Thymus (tissue), 11 donors: ENCODE measurements around the gene ACIN1. TPM values are rescaled to one million over a fixed set of nuclear protein-coding genes. Genes with fewer than 3 reads are reported as not detected.

Source experiments
- DNase-seq, 9 donors: peaks; one replicate each; pipeline ENCODE4 v3.0.0-alpha.2; 2013; ENCODE audit warnings: low spot score in 9 of 9, low read depth in 6 of 9, missing footprints in 1 of 9
- H3K27ac ChIP-seq, 2 donors: one replicate each; pipeline ENCODE4 v1.5.1; 2013; ENCODE audit warnings: control low read depth in 1 of 2, low read depth in 1 of 2, low read length in 1 of 2, mild to moderate bottlenecking in 1 of 2, moderate library complexity in 1 of 2
- H3K27me3 ChIP-seq, 2 donors: one replicate each; pipeline ENCODE4 v1.5.1; 2013; ENCODE audit warnings: low read length in 1 of 2; ENCODE audit not compliant: control insufficient read depth in 2 of 2, insufficient read depth in 1 of 2
- H3K36me3 ChIP-seq, 2 donors: one replicate each; pipeline ENCODE4 v1.5.1; 2013; ENCODE audit warnings: low read length in 1 of 2, mild to moderate bottlenecking in 1 of 2, moderate library complexity in 1 of 2; ENCODE audit not compliant: control insufficient read depth in 2 of 2, insufficient read depth in 2 of 2
- H3K4me1 ChIP-seq, 2 donors: one replicate each; pipeline ENCODE4 v1.5.1; 2013; ENCODE audit warnings: low read length in 2 of 2; ENCODE audit not compliant: control insufficient read depth in 2 of 2, insufficient read depth in 2 of 2
- H3K4me3 ChIP-seq, 2 donors: one replicate each; pipeline ENCODE4 v1.5.1; 2013; ENCODE audit warnings: low read length in 2 of 2, control low read depth in 1 of 2, mild to moderate bottlenecking in 1 of 2
- H3K9me3 ChIP-seq, 2 donors: one replicate each; pipeline ENCODE4 v1.5.1; 2013; ENCODE audit warnings: low read length in 1 of 2, mild to moderate bottlenecking in 1 of 2; ENCODE audit not compliant: control insufficient read depth in 2 of 2, insufficient read depth in 1 of 2
- WGBS: extraction: QIAGEN DNeasy Blood & Tissue Kit; methylation state at CpG from one replicate; pipeline ENCODE4 v1.1.7; 2013; 5-methylcytosine and 5-hydroxymethylcytosine counted together
- polyA plus RNA-seq: library from polyadenylated mRNA; stranded (reverse); fragments of 200-250 nt; gene quantifications from one replicate; pipeline ENCODE4 v1.2.3, GENCODE V29; 2013
- total RNA-seq: library from RNA; stranded (reverse); fragments of 120-200 nt; gene quantifications from one replicate; pipeline ENCODE4 v1.2.4, GENCODE V29; 2013
- donor health status: healthy.

Gene ACIN1
- total and polyA plus RNA-seq, 2 donors: 75.6 to 123 TPM

GRCh38 chr14:23008831-23009230 lies 86.1 kb downstream of the ACIN1 start:
- H3K27ac ChIP-seq: peak overlapping the region; percentile 60 to 88
- no peaks in the 10 kb centered on the region for H3K36me3 ChIP-seq
- DNase-seq: peak in 1 of 9 donors; percentile 56
- 4% methylated on average over 3 of the region's 3 CpGs for WGBS
- no peaks in the 10 kb centered on the region for H3K27me3 ChIP-seq
- H3K9me3 ChIP-seq: no peaks in the 10 kb centered on the region
- peaks cover 13 to 27% of the 10 kb centered on the region in 2 donors for H3K4me1 ChIP-seq
- H3K4me3 ChIP-seq: peak overlapping the region in 1 of 2 donors; percentile 59

Other genes starting within 250 kb of the ACIN1 start
- 11.4 TPM for gene LRP10, start 223.4 kb downstream of the ACIN1 start, total RNA-seq
- gene LRP10, start 223.4 kb downstream of the ACIN1 start, polyA plus RNA-seq: 18.6 TPM
- gene REM2, start 211.9 kb downstream of the ACIN1 start, total RNA-seq: 0.47 TPM
- 3.2 TPM for gene REM2, start 211.9 kb downstream of the ACIN1 start, polyA plus RNA-seq
- gene RBM23, start 176.0 kb downstream of the ACIN1 start, total RNA-seq: 85.2 TPM
- 41.8 TPM for gene RBM23, start 176.0 kb downstream of the ACIN1 start, polyA plus RNA-seq
- 76.4 TPM for gene PRMT5, start 165.8 kb downstream of the ACIN1 start, total RNA-seq
- 31.8 TPM for gene PRMT5, start 165.8 kb downstream of the ACIN1 start, polyA plus RNA-seq
- 51.1 TPM for gene HAUS4, start 138.0 kb downstream of the ACIN1 start, total RNA-seq
- 30.5 TPM for gene HAUS4, start 138.0 kb downstream of the ACIN1 start, polyA plus RNA-seq
- 14.4 TPM for gene AJUBA, start 112.6 kb downstream of the ACIN1 start, total RNA-seq
- gene AJUBA, start 112.6 kb downstream of the ACIN1 start, polyA plus RNA-seq: 22.4 TPM
- 23.8 TPM for gene C14orf93, start 85.0 kb downstream of the ACIN1 start, total RNA-seq
- 17.5 TPM for gene C14orf93, start 85.0 kb downstream of the ACIN1 start, polyA plus RNA-seq
- 93.4 TPM for gene PSMB5, start 60.2 kb downstream of the ACIN1 start, total RNA-seq
- gene PSMB5, start 60.2 kb downstream of the ACIN1 start, polyA plus RNA-seq: 71.0 TPM
- gene PSMB11, start 52.9 kb downstream of the ACIN1 start, total RNA-seq: 48.7 TPM
- 0.62 TPM for gene PSMB11, start 52.9 kb downstream of the ACIN1 start, polyA plus RNA-seq
- 2.8 TPM for gene CDH24, start 37.6 kb downstream of the ACIN1 start, total RNA-seq
- 7.0 TPM for gene CDH24, start 37.6 kb downstream of the ACIN1 start, polyA plus RNA-seq
- gene C14orf119, start 369 bp upstream of the ACIN1 start, total RNA-seq: 52.9 TPM
- 43.6 TPM for gene C14orf119, start 369 bp upstream of the ACIN1 start, polyA plus RNA-seq
- gene CIROP, start 9.9 kb upstream of the ACIN1 start, total RNA-seq: 0.05 TPM
- gene CIROP, start 9.9 kb upstream of the ACIN1 start, polyA plus RNA-seq: 0.07 TPM
- 2.5 TPM for gene CEBPE, start 24.1 kb upstream of the ACIN1 start, total RNA-seq
- gene CEBPE, start 24.1 kb upstream of the ACIN1 start, polyA plus RNA-seq: 0.87 TPM
- 3.2 TPM for gene SLC7A8, start 88.5 kb upstream of the ACIN1 start, total RNA-seq
- gene SLC7A8, start 88.5 kb upstream of the ACIN1 start, polyA plus RNA-seq: 15.0 TPM
- 0.05 TPM for gene RNF212B, start 142.8 kb upstream of the ACIN1 start, total RNA-seq
- gene RNF212B, start 142.8 kb upstream of the ACIN1 start, polyA plus RNA-seq: 0.07 TPM
- 10.6 TPM for gene HOMEZ, start 191.0 kb upstream of the ACIN1 start, total RNA-seq
- gene HOMEZ, start 191.0 kb upstream of the ACIN1 start, polyA plus RNA-seq: 10.2 TPM
- 6.6 TPM for gene PPP1R3E, start 207.7 kb upstream of the ACIN1 start, total RNA-seq
- 43.1 TPM for gene PPP1R3E, start 207.7 kb upstream of the ACIN1 start, polyA plus RNA-seq
- gene BCL2L2, start 211.7 kb upstream of the ACIN1 start, total RNA-seq: 5.5 TPM
- gene BCL2L2, start 211.7 kb upstream of the ACIN1 start, polyA plus RNA-seq: 20.6 TPM
- 96.4 TPM for gene PABPN1, start 226.3 kb upstream of the ACIN1 start, total RNA-seq
- 164 TPM for gene PABPN1, start 226.3 kb upstream of the ACIN1 start, polyA plus RNA-seq